ENCODE results near the gene CDH1.
"Not testable (repeated sequence)": the region's sequence is repeated elsewhere in the genome, so short reads cannot be mapped to it uniquely, and the experiment has no call there.

CDH1 gene

GRCh38 chr16:68762996-68763756, 26.1 kb downstream of the CDH1 start:
- no peak for DNase-seq

- DNase-seq, result no peak
Observed at GRCh38 chr16:68764862-68765261, 27.8 kb downstream of the CDH1 start.

GRCh38 chr16:68767581-68767980, 30.5 kb downstream of the CDH1 start:
- DNase-seq, result no peak

GRCh38 chr16:68768175-68768574, 31.1 kb downstream of the CDH1 start:
- DNase-seq, result no peak

GRCh38 chr16:68768771-68769170, 31.7 kb downstream of the CDH1 start:
- DNase-seq, result no peak

- no peak for DNase-seq
Observed at GRCh38 chr16:68770671-68771070, 33.6 kb downstream of the CDH1 start.

GRCh38 chr16:68772030-68772681, 35.1 kb downstream of the CDH1 start:
- DNase-seq, result no peak

- DNase-seq, result no peak
Observed at GRCh38 chr16:68772871-68773270, 35.8 kb downstream of the CDH1 start.

GRCh38 chr16:68774982-68775634, 38.0 kb downstream of the CDH1 start:
- DNase-seq, result no peak

- DNase-seq, result no peak
Observed at GRCh38 chr16:68776821-68777485, 39.9 kb downstream of the CDH1 start.

- no peak for DNase-seq
Observed at GRCh38 chr16:68778551-68779231, 41.6 kb downstream of the CDH1 start.

- no peak for DNase-seq
Observed at GRCh38 chr16:68779891-68780290, 42.8 kb downstream of the CDH1 start.

GRCh38 chr16:68781784-68782183, 44.7 kb downstream of the CDH1 start:
- no peak for DNase-seq

- DNase-seq, result no peak
Observed at GRCh38 chr16:68782198-68783174, 45.4 kb downstream of the CDH1 start.

GRCh38 chr16:68784226-68784625, 47.1 kb downstream of the CDH1 start:
- no peak for DNase-seq

GRCh38 chr16:68784721-68785120, 47.6 kb downstream of the CDH1 start:
- DNase-seq, result no peak

GRCh38 chr16:68785715-68786114, 48.6 kb downstream of the CDH1 start:
- DNase-seq, result no peak

- DNase-seq, result peak; percentile 16
Observed at GRCh38 chr16:68786685-68787418, 49.8 kb downstream of the CDH1 start.

GRCh38 chr16:68787419-68787807, 50.3 kb downstream of the CDH1 start:
- not testable (repeated sequence) for DNase-seq

GRCh38 chr16:68790130-68790761, 53.2 kb downstream of the CDH1 start:
- DNase-seq, result peak; percentile 88
